GM19438 (cell line): Measurements from ENCODE around the gene FZD10.

ENCODE experiments used
- ATAC-seq: cut with Tn5 transposase; IDR thresholded peaks from one replicate; pipeline ENCODE4 v1.9.1; 2021; ENCODE audit warnings: low read depth; ENCODE audit not compliant: unreplicated experiment

The FZD10 gene, protein sequence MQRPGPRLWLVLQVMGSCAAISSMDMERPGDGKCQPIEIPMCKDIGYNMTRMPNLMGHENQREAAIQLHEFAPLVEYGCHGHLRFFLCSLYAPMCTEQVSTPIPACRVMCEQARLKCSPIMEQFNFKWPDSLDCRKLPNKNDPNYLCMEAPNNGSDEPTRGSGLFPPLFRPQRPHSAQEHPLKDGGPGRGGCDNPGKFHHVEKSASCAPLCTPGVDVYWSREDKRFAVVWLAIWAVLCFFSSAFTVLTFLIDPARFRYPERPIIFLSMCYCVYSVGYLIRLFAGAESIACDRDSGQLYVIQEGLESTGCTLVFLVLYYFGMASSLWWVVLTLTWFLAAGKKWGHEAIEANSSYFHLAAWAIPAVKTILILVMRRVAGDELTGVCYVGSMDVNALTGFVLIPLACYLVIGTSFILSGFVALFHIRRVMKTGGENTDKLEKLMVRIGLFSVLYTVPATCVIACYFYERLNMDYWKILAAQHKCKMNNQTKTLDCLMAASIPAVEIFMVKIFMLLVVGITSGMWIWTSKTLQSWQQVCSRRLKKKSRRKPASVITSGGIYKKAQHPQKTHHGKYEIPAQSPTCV

DNA sequence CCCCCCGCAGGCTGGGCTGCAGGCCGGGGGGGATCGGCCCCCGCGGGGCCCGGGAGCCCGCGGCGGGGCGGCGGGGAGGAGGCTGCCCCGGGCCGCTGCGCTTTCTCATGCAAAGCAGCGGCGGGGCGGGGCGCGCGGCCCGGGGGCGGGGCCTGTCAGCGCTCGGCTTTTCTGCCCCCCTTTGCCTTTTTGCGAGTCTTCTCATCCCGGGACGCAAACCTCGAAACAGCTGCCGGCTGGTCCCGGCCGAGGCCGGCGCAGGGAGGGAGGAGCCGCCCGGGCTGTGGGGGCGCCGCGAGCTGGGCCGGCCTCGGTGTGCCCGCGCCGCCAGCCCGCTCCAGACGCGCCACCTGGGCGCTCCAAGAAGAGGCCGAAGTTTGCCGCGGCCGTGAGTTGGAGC, at the start of gene FZD10:
TSS of gene FZD10 (plus strand) at position 198 of the 400 bp plus-strand sequence. CDS start 479 bp downstream, outside the sequence.
- ATAC-seq = no peak

DNA sequence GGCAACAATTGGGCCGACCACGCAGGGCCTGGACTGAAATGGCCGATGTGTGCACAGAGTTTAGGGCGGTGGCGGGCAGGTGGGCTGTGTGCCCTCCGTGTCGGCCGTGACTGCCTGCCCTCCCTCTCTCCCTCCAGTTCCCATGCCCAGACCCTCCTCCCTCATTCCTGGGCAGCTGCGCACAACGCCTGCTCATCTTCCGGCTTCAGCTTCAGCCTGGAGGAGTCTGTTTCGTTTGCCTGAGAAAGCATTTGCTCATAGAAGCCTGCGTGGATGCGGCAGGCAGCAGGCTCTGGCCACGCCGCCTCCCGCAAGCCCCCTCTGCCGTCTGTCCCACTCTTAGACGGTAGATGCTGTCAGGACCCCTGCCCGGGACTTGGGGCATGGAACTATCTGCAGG, 47.3 kb upstream of the FZD10 start:
- no peak for ATAC-seq

DNA sequence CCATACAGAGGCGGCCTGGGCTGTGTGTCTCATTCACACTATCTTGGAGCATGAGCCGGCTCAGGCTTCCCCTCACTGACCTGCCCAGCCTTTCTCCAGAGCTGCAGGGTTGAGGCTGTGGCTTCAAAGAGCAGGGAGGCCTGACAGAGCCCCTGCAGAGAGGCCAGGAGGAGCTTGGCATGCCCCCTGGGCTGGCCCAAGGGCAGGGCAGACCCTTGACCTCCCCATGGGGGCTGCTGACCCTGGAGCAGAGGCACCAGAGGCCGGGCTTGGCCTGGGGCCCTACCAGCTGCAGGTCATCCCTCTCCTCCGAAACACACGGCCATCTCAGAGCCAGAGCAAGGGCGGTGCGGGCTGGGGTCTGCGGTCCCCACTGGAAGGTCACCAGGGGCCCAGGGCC, 46.6 kb upstream of the FZD10 start:
- no peak for ATAC-seq

DNA sequence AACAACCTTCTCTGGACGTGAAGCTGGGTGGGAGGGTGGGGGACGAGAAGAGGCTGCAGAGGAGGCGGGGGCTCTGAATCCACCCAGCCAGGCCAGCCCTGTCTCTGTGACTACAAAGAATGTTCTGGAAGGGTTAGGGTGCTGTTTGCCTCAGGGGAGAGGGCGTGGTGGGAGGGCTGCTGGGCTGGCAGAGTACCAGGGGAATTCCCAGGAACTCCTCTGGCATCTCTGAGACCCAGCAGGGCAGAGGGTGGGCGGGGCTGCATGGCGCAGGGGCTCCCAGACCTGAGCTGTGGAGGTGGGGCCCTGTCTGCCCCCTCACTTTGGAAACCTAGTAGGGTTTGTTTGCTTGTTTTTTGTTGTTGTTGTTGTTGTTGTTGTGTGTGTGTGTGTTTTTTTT, 45.5 kb upstream of the FZD10 start:
- no peak for ATAC-seq

DNA sequence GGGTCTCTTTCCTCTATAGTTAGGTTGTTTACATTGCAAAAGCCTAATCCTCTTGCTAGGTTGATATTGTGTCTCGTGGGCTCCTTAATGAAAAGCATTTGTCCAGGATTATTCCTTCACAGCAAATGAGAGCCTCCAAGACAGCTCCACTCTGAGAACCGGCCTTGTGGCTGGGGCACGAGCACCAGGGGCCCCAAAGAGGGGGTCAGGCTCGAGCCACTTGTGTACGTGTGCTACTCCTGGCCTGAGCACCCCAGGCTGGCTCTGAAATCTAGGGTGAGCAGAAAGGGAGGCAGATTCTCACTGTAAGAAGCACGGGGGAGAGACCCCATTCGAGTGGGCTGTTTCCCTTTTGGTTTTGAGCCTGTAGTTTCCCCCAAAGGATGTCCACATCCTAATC, 45.0 kb upstream of the FZD10 start:
- ATAC-seq = no peak

DNA sequence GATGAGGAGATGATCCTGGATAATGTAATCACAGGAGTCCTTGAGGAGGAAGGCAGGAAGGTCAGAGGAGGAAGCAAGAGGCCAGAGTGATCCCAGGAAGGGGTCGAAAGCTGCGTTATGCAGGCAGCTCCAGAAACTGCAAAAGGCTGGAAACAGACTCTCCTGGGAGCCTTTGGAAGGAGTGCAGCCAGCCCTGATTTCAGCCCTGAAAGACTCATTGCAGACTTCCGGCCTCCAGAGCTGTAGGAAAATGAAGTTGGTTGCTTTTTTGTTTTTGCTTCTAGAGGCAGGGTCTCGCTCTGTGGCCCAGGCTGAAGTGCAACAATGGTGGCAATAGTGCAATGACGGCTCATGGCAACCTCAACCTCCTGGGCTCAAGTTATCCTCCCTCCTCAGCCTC, 44.6 kb upstream of the FZD10 start:
- no peak for ATAC-seq

DNA sequence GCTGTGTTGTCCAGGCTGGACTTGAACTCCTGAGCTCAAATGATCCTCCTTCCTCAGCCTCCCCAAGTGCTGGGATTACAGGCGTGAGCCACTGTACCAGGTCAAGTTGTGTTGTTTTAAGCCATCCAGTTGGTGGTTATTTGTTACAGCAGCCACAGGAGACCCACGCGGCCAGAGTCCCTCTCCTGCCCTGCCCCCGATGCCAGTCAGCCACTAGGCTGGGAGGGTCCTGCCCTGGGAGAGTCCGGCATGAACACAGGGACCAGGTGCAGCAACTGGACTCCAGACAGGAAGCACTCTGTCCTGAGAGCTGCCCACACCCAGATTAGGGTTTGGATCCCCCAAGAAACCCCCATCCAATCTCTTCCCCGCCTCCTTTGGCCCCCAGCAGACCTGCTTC, 44.1 kb upstream of the FZD10 start:
- no peak for ATAC-seq

DNA sequence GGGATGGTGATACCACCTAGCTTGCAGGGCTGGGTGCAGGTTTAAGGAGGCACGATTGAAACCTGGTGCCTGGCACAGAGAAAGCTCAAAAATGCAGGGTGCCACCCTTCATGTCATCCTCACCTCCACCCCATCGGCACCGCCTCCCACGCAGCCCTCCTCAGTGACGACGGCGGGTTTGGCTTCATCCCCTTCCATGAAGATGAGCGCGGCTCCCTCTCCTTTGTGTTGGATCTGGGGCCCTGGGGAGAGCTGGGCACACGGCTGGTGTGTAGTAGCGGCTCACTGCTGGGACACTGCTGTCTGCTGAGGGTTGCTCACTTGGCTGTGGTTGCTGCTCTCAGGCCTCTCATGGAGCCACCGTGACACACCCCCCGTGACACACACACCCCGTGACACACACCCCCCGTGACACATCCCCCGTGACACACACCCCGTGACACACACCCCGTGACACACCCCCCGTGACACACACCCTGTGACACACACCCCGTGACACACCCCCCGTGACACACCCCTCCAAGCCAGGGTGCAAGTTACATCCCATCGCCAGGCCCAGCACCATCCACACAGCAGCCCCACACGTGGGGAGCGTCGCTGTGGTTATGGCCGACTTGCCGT, 42.9 kb upstream of the FZD10 start:
- ATAC-seq = no peak

DNA sequence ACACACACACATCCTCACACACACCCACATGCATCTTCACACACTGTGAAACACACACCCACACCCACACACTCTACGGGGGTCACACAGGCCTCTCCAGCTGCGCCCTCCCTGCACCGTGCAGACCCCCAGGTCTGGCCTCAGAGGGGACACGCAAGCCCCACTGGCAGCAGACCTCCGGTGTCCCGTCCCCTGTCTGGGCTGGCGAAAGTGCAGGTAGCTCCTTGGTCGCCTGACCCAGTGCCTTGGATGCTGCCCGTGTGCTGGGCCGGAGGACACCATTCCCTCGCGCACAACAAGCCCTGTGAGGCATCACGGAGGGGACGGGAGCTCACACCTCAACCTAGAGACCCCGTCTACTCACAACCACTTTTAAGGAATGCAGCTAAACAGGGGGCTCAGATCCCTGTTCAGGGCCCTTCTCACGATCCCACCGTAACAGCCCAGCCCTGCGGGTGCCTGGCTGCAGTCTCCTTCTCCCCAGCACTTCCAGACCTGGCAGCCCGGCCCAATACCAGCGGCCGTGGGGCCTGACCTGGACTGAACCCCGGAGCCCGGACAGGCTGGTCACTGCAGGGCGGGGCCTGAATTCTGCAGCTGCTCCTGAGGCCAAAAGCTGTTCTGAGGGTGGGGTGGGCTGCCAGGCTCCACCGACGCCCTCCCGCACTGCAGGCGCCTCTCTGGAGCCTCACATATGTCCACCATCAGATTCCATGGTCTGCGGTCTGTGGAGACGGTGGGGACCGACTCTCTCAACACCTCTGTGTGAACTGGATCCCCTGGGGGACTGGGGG, 42.1 kb upstream of the FZD10 start:
- no peak for ATAC-seq

DNA sequence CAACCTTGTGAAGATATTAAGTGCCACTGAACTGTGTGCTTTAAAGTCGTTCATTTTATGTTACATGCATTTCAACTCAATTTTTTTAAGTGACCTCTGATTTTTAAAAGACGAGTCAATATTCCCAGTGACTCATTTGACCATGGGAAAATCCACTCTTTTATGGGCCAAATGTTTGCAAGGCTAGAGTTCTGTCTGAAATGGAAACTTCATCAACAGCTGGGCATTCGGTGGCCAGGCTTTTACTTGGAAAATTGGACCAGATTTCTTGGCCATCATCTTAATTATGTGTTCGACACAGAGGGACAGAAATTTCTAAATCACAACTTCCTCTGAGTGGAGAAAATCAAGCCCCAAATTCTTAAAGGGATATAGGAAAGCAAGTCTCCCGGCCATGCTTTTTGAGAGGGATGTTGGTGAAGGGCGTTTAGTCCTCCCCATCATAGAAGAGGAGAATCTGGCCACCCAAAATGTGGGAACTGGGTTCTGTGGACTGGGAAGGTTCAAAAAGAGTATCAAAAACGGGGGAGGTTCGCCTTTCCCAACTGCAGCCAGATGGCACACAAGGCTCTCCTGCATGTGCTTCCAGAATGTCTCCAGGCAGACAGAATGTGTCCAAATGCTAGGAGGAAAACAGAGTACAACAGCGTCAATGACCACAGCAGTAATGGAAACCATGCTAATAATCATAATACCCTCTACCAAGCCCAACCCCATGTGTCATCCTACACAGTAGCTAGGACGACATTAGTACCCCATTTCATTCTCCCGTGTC, 40.9 kb upstream of the FZD10 start:
- no peak for ATAC-seq

DNA sequence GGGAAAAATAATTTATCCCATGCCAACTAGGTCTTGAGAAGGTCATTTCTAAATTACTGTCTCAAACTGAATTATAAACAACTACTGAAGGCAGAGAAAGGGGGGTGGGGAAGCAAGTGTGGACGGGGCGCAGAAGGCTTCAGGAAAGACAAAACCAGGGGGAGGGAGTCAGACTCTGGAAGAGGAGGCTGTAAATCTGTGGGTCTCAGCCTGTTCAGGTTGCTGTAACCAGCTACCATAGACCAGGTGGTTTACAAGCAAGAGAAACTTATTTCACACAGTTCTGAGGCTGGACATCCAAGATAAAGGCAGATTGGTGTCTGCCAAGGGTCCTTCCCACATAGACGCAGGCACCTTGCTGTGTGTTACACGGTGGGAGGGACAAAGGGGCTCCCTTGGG, 39.9 kb upstream of the FZD10 start:
- ATAC-seq = no peak

DNA sequence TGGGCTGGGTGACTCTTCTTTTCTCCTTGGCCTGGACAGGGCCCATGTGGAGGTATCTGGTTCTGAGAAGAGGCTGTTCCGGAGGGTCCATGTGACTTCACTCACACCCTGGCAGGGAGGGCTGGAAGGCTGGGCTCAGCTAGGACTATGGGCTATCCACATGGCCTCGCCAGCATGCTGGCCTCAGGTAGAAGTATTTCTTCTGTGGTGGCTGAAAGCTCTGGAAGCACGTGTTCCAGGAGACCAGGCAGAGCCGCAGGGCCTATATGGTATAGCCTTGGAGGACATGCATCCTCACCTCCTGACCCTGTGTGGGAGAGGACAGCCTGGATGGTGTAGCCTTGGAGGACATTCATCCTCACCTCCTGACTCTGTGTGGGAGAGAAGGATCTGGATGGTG, 38.2 kb upstream of the FZD10 start:
- no peak for ATAC-seq

DNA sequence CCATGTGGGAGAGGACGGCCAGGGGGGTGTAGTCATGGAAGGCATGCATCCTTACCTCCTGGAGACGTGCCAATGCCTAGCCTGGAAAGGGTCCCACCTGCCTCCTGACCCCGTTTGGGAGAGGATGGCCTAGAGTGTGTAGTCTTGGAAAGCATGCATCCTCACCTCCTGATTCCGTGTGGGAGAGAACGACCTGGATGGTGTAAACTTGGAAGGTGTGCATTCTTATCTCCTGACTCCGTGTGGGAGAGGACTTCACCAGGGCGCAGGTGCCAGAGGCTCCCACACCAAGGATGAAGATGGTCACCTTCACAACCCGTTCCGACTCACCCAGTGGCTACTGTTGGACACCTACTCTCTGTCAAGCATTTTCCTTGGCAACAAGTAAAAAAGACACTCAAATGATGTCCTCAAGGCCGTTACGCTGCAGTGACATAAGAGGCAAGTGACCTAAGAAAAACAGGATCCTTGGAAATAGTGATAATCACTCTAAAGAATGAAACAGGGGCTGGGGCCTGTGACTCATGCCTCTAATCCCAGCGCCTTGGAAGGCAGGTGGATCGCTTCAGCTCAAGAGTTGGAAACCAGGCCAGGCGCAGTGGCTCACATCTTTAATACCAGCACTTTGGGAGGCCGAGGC, 37.5 kb upstream of the FZD10 start:
- no peak for ATAC-seq

DNA sequence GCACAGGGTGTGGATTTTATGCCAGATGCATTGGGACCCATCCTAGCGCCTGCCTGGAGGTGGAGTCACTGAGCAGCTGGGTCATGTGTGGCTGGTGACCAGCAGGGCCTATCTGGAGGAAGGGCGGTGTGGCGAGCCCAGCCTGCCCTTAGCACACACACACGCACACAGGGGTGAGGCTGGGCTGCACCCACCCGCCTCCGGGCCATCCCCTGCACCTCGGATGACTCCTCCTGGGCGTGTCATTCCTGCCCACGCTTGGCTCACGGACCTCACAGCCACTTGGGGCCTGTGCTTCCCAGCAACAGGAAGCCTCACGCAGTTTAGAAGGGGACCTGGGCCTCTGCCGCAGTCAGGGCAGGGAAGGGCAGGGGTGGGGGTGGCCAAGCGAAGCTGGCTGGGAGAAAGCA, 36.2 kb upstream of the FZD10 start:
- no peak for ATAC-seq

DNA sequence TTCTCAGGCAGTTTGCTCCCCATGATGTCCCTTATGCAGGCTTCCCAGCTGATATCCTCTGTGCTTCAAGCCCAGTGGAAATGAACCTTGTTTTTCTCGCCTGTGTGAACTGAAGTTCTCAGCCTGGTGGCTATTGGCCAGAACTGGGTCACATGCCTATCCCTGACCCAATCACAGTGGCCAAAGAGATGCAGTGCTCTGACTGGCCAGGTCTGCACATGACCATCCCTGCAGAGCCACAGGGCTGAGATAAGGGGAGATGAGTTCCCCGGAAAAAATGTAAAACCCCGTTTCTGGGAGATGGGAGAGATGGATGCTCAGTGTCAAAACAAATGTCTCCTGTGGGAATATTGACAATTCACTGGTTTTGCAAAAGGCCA, 34.7 kb upstream of the FZD10 start:
- no peak for ATAC-seq

DNA sequence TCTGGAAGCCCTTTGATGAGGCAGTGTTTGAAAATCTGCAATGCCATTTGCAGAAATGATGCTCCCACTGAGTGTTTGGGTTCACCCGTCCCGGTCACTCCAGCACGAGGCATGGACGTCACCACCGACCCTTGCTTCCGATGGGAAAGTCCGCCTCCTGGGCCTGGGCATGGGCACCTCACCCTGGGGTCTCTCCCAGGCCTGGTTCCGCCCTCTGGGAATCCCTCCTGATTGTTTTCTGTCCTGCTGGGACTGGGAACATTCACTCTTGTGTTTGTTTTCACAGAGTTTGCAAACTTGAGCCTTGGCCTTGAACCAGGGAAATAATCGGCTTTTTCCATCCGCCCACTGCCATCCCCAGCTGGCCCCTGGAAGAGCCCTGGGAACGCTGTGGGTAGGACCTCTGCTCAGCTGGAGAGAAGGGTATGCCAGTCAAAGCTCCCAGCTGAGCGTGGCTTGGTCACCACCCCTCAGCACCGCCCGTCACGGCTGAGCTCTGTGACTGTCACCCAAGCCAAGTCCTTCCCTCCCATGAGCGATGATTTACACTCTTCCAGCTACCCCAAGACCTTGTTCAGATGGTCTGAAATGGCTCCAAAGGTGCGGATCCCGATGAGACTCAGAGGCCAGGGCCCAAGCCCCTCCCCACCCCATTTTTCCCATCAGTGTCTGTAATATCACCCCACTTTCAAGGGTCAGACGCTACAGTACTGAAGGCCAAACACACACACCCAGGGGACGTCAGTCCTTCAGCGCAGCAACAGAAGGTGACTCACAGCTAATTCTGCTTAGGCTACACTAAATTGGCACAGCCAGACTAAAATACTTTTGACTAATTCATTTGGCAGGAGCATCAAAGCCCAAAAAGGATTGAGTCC, 34.1 kb upstream of the FZD10 start:
- ATAC-seq = no peak

DNA sequence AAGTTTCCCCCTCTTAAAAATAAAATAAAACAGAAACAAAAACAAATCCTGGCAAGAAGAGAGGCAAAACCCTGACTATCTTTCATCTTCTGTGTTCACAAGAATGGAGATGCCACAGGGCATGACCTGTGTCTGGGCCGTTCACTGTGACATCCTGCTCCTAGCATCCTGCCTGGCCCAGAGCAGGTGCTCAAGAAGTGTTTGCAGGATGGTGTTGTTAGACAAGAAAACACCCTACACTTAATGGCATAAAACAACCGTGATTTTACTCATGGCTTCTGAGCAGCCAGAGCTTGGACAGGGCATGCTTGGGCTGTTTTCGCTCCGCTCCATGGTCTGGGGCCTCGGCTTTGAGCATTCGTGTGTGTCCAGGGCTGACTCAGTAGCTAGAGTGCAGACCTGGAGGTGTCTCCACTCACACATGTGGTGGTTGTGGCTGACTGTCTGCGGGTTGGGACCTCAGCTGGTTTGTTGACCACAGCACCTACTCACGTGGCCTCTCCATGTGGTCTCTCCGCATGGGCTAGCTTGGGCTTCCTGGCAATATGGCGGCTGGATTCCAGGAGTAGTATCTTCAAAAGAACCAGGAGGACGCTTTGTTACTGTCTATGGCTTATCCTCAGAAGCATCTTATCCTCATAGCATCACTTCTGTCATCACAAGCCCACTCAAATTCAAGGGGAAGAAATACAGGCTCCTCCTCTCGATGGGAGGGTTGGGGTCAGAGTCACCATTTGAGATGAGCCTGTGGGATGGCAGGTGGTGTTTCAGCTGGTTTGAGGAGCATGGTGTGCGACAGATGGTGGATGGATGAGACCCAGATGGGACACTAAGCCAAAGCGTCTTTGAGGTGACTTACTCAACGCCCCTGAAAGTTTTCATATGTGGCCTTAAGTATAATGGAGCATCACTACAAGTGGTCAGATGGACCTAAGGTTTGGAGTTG, 33.2 kb upstream of the FZD10 start:
- no peak for ATAC-seq

DNA sequence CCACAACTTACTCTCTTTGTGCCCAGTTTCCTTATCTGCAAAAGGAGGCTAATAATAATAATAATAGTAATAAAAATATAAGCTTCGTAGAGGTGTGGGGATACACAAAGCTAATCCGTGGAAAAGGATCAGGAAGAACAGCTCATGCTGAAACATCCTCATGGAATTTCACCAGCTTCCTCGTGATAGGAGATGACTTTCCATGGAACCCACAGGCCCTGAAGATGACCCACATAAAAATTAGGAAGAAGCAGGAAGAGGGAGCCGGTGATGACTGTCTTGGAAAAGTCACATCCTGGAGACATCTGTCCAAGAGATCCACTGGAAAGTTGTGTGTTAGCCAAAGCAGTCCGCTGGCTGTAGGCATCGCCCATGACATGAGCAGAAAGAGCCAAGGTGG, 31.9 kb upstream of the FZD10 start:
- ATAC-seq = no peak
